Liver (tissue), 9 donors: Measurements from ENCODE around the gene CACNA1B. TPM values are rescaled to one million over a fixed set of nuclear protein-coding genes. Genes with fewer than 3 reads are reported as not detected.

ENCODE experiments used
- DNase-seq: peaks from one replicate; pipeline ENCODE4 v3.0.0-alpha.2; 2017; ENCODE audit warnings: low spot score
- H3K27ac ChIP-seq, 2 donors: one replicate each; pipeline ENCODE4 v1.7.0; 2013; ENCODE audit warnings: inconsistent platforms in 2 of 2, low read length in 2 of 2, control low read depth in 1 of 2, low read depth in 1 of 2, mild to moderate bottlenecking in 1 of 2
- H3K27me3 ChIP-seq, 4 donors: one replicate each; pipeline versions ENCODE4 v1.6.1 to v1.7.0; 2013; ENCODE audit warnings: low read length in 3 of 4, inconsistent platforms in 1 of 4, mild to moderate bottlenecking in 1 of 4, moderate library complexity in 1 of 4; ENCODE audit not compliant: control insufficient read depth in 4 of 4, insufficient read depth in 4 of 4
- H3K36me3 ChIP-seq, 4 donors: one replicate each; pipeline versions ENCODE4 v1.6.1 to v1.7.0; 2013; ENCODE audit warnings: low read length in 3 of 4, mild to moderate bottlenecking in 3 of 4, low read depth in 1 of 4, moderate library complexity in 1 of 4; ENCODE audit not compliant: control insufficient read depth in 4 of 4, insufficient read depth in 3 of 4
- H3K4me1 ChIP-seq, 4 donors: one replicate each; pipeline versions ENCODE4 v1.6.1 to v1.7.0; 2013; ENCODE audit warnings: low read length in 3 of 4, mild to moderate bottlenecking in 3 of 4, moderate library complexity in 1 of 4; ENCODE audit not compliant: control insufficient read depth in 4 of 4, insufficient read depth in 4 of 4
- H3K4me3 ChIP-seq, 3 donors: one replicate each; pipeline versions ENCODE4 v1.6.1 to v1.7.0; 2013; ENCODE audit warnings: low read length in 3 of 3, control low read depth in 1 of 3, low read depth in 1 of 3, mild to moderate bottlenecking in 1 of 3
- H3K9ac ChIP-seq, 2 donors: one replicate each; pipeline ENCODE4 v1.7.0; 2013; ENCODE audit warnings: low read length in 2 of 2, mild to moderate bottlenecking in 2 of 2, moderate library complexity in 2 of 2, control low read depth in 1 of 2, low read depth in 1 of 2
- H3K9me3 ChIP-seq, 4 donors: one replicate each; pipeline versions ENCODE4 v1.6.1 to v1.7.0; 2013; ENCODE audit warnings: low read length in 3 of 4; ENCODE audit not compliant: control insufficient read depth in 4 of 4
- ATF3 ChIP-seq: IDR thresholded peaks from 2 replicates; pipeline ENCODE4 v1.6.1; 2016; ENCODE audit warnings: antibody characterized with exemption
- CTCF ChIP-seq: fragments of 150-350 bp; IDR thresholded peaks from 2 replicates; pipeline ENCODE4 v1.5.1; 2017; ENCODE audit warnings: improper control_type of control experiment, low read depth, low read length; ENCODE audit not compliant: missing input control
- EGR1 ChIP-seq, 2 donors: IDR thresholded peaks; 2 replicates each; pipeline ENCODE4 v1.6.1; 2016 to 2018; ENCODE audit warnings: antibody characterized with exemption in 2 of 2, low read depth in 2 of 2
- FOXA1 ChIP-seq: IDR thresholded peaks from 2 replicates; pipeline ENCODE4 v1.6.1; 2016; ENCODE audit warnings: antibody characterized with exemption
- FOXA2 ChIP-seq: IDR thresholded peaks from 2 replicates; pipeline ENCODE4 v1.6.1; 2016; ENCODE audit warnings: antibody characterized with exemption
- GABPA ChIP-seq, 2 donors: IDR thresholded peaks in 1 of 2; conservative IDR thresholded peaks in 1 of 2; 2 replicates each; pipeline ENCODE4 v1.6.1; 2016; ENCODE audit warnings: antibody characterized with exemption in 2 of 2, mild to moderate bottlenecking in 1 of 2, moderate library complexity in 1 of 2
- HNF4A ChIP-seq, 2 donors: conservative IDR thresholded peaks; 2 replicates each; pipeline ENCODE4 v1.6.1; 2016; ENCODE audit warnings: antibody characterized with exemption in 2 of 2, mild to moderate bottlenecking in 2 of 2
- HNF4G ChIP-seq: IDR thresholded peaks from 2 replicates; pipeline ENCODE4 v1.6.1; 2016; ENCODE audit warnings: antibody characterized with exemption
- JUND ChIP-seq, 2 donors: IDR thresholded peaks; 2 replicates each; pipeline ENCODE4 v1.6.1; 2016; ENCODE audit warnings: antibody characterized with exemption in 2 of 2
- NR2F2 ChIP-seq: IDR thresholded peaks from 2 replicates; pipeline ENCODE4 v1.6.1; 2016; ENCODE audit warnings: antibody characterized with exemption
- RAD21 ChIP-seq, 2 donors: IDR thresholded peaks; 2 replicates each; pipeline ENCODE4 v1.6.1; 2016; ENCODE audit warnings: antibody characterized with exemption in 2 of 2, mild to moderate bottlenecking in 2 of 2
- RXRA ChIP-seq, 2 donors: IDR thresholded peaks; 2 replicates each; pipeline ENCODE4 v1.6.1; 2017 to 2018; ENCODE audit warnings: antibody characterized with exemption in 2 of 2, mild to moderate bottlenecking in 1 of 2
- SP1 ChIP-seq: IDR thresholded peaks from 2 replicates; pipeline ENCODE4 v1.6.1; 2018; ENCODE audit warnings: antibody characterized with exemption, mild to moderate bottlenecking
- TAF1 ChIP-seq: conservative IDR thresholded peaks from 2 replicates; pipeline ENCODE4 v1.6.1; 2016; ENCODE audit warnings: antibody characterized with exemption, mild to moderate bottlenecking
- YY1 ChIP-seq: IDR thresholded peaks from 2 replicates; pipeline ENCODE4 v1.6.1; 2016; ENCODE audit warnings: antibody characterized with exemption, mild to moderate bottlenecking
- WGBS: extraction: QIAGEN DNeasy Blood & Tissue Kit; methylation state at CpG from one replicate; pipeline ENCODE4 v1.1.7; 2013; 5-methylcytosine and 5-hydroxymethylcytosine counted together
- polyA plus RNA-seq, 2 donors: library from polyadenylated mRNA; stranded (reverse) in 1 of 2; unstranded in 1 of 2; fragments of 200-250 nt in 1 of 2; fragments of >200 nt in 1 of 2; fragmentation: Nextera tagmentation in 1 of 2; extraction: Ambion mirVana in 1 of 2; gene quantifications; one replicate each; pipeline versions ENCODE4 v1.2.1 to v1.2.3, GENCODE V29; 2013 to 2015
- total RNA-seq, 2 donors: library from RNA; depleted of rRNA; stranded (reverse); fragments of >200 nt; gene quantifications; one replicate each; pipeline ENCODE4 v1.2.3, GENCODE V29; 2014
- TF ChIP-seq, protein P1 (sequence below): IDR thresholded peaks from 2 replicates; pipeline ENCODE4 v1.6.1; 2016; ENCODE audit warnings: antibody characterized with exemption
- TF ChIP-seq, protein P2 (sequence below): IDR thresholded peaks from 2 replicates; pipeline ENCODE4 v1.6.1; 2016; ENCODE audit warnings: antibody characterized with exemption
- donor health status: healthy.
- donor health status: healthy.
- donor health status: healthy.
- donor health status: healthy.
- donor health status: healthy.

The CACNA1B gene
- total and polyA plus RNA-seq, 4 donors, result under 0.01 to 0.05 TPM; not detected in 2

GRCh38 chr9:137879566-137880150 is 2.1 kb downstream of the CACNA1B start:
- H3K9ac ChIP-seq, result no peak overlapping the region
- H3K27me3 ChIP-seq, result peaks cover 0 to 12% (median 1%) of the 10 kb centered on the region in 4 donors
- H3K4me1 ChIP-seq, result peaks cover 3 to 6% (median 4%) of the 10 kb centered on the region in 4 donors
- H3K9me3 ChIP-seq, result no peaks in the 10 kb centered on the region
- no peak for DNase-seq
- TF ChIP-seq YY1 (no peak), FOXA2 (no peak), SP1 (no peak), HNF4G (no peak), ATF3 (no peak), JUND (IDR thresholded peaks at IDR 0.05) (no peak), NR2F2 (no peak), TAF1 (no peak), EGR1 (IDR thresholded peaks at IDR 0.05; ENCODE audit: low read depth in 2 of 2) (no peak), HNF4A (conservative IDR thresholded peaks at IDR 0.05) (no peak), RAD21 (IDR thresholded peaks at IDR 0.05) (no peak), CTCF (no peak), GABPA (IDR thresholded peaks at IDR 0.05 in 1 of 2, conservative IDR thresholded peaks at IDR 0.05 in 1 of 2) (no peak), FOXA1 (no peak), RXRA (IDR thresholded peaks at IDR 0.05) (no peak)
- TF ChIP-seq, protein P1, sequence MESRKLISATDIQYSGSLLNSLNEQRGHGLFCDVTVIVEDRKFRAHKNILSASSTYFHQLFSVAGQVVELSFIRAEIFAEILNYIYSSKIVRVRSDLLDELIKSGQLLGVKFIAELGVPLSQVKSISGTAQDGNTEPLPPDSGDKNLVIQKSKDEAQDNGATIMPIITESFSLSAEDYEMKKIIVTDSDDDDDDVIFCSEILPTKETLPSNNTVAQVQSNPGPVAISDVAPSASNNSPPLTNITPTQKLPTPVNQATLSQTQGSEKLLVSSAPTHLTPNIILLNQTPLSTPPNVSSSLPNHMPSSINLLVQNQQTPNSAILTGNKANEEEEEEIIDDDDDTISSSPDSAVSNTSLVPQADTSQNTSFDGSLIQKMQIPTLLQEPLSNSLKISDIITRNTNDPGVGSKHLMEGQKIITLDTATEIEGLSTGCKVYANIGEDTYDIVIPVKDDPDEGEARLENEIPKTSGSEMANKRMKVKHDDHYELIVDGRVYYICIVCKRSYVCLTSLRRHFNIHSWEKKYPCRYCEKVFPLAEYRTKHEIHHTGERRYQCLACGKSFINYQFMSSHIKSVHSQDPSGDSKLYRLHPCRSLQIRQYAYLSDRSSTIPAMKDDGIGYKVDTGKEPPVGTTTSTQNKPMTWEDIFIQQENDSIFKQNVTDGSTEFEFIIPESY, result no peak
- TF ChIP-seq, protein P2, sequence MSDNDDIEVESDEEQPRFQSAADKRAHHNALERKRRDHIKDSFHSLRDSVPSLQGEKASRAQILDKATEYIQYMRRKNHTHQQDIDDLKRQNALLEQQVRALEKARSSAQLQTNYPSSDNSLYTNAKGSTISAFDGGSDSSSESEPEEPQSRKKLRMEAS, result no peak
- WGBS, result 88% methylated on average over 8 of the region's 8 CpGs
- no peaks in the 10 kb centered on the region for H3K36me3 ChIP-seq
- no peak overlapping the region for H3K27ac ChIP-seq
- H3K4me3 ChIP-seq, result no peak overlapping the region

GRCh38 chr9:137880160-137880975 is 2.8 kb downstream of the CACNA1B start:
- Histone ChIP-seq H3K9me3 (no peaks in the 10 kb centered on the region), H3K27me3 (peaks cover 0 to 12% (median 1%) of the 10 kb centered on the region in 4 donors), H3K27ac (no peak overlapping the region), H3K36me3 (no peaks in the 10 kb centered on the region), H3K9ac (no peak overlapping the region), H3K4me3 (no peak overlapping the region), H3K4me1 (peaks cover 3 to 6% (median 4%) of the 10 kb centered on the region in 4 donors)
- 80% methylated on average over 16 of the region's 16 CpGs for WGBS
- TF ChIP-seq, protein P1, result no peak
- TF ChIP-seq TAF1 (no peak), GABPA (IDR thresholded peaks at IDR 0.05 in 1 of 2, conservative IDR thresholded peaks at IDR 0.05 in 1 of 2) (no peak), YY1 (no peak), HNF4G (no peak), SP1 (no peak), FOXA1 (no peak)
- DNase-seq, result no peak
